Erythroblast (primary cell): ENCODE measurements around the gene ABR.

Experiments
- GATA1 ChIP-seq: IDR thresholded peaks from 2 replicates; pipeline ENCODE4 v1.6.1; 2011; ENCODE audit warnings: low read depth, mild to moderate bottlenecking, control low read depth, low read length, moderate library complexity
- POLR2A ChIP-seq: IDR thresholded peaks from 2 replicates; pipeline ENCODE4 v1.6.1; 2011; ENCODE audit warnings: mild to moderate bottlenecking, low read length

DNA sequence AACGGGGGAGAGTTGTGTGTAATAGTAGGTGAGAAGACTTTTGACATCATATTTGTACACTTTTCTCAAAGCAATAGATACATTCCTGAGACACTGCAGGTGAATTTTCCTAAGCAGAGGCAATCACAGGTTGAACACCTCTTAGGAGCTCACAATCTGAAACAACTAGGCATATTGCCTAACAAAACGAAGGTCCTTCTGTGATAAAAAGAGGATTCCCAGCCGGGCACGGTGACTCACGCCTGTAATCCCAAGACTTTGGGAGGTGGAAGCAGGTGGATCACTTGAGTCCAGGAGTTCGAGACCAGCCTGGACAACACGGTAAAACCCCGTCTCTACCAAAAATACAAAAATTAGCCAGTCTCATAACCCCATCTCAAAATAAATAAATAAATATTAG is 217.6 kb downstream of the ABR start:
- no peak for TF ChIP-seq POLR2A
- TF ChIP-seq GATA1: no peak
